DLD1 (cell line): ENCODE measurements around the gene TAL1.

ENCODE experiments used
- in situ Hi-C: cut with HindIII; loops from 2 replicates; pipeline ENCODE4 v1.10.0; 2017; ENCODE audit warnings: low sequenced_read_pairs

Gene TAL1

DNA sequence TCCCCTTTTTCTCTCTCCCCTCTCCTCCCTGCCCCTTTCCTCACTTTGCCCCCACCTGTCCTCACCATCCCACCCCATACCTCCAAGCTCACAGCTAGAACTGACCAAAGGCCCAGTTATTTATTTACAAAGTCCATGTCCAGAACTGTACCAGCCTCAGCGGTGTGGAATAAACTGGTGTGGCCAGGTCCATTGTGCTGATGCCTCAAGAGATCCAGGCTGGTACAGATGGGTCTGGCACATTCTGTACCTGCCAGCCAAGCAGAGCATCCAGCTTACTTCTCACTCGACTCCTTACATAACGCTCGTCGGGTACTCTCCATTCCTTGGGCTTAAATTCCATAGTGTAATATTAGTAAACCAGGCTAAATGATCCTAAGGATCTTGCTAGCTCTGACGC lies 54.0 kb downstream of the TAL1 start:
- in situ Hi-C loops = no loop called here

DNA sequence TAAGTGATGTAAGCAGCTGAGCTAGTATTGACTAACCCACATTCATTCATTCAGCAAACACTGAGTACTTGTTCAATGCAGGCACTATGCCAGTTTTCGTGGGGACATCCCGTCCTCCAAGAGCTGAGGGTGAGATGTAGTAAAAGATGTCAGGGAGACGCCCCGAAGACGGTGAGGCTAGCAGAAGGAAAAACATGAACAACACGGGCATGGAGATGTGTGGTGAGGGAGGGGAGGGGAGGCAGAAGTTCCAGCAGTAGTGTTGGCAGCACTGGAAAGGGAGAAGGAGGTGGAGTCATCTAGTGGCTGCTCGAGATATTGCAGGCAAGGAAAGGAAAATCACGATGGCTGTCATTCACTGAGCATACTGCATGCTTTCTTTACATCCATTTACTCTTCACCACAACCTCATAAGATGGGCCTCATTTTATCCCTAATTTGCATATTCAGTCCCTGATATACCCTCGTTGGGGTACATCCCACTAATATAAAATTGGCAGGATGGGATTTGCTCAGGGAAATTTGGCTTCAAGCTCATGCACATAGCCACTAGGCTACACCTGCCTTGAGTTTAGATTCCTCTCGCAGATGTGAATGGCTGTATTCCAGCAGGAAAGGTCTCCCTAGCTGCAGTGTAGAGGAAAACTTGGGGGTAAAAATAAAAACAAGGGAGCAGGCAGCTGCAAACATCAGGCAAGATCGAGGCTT lies 56.6 kb downstream of the TAL1 start:
- in situ Hi-C loops = no loop called here

DNA sequence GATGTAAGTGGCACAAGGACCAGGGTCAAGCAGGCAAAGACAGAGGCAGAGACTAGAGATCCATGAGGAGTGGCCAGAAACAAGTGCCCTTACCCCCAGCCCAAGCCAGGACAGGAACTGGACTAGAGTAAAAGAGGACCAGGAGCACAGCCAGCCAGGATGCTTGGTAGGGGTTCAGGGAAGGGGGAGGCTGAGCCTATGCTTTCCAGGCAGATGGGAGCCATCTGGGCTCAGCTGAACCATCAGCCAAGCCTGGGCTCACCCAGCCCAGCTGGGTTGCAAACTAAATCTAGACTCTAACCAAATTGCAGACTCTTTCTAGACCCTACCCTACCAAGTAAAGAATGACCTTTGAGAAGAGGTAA lies 57.4 kb downstream of the TAL1 start:
- in situ Hi-C loops = no loop called here

DNA sequence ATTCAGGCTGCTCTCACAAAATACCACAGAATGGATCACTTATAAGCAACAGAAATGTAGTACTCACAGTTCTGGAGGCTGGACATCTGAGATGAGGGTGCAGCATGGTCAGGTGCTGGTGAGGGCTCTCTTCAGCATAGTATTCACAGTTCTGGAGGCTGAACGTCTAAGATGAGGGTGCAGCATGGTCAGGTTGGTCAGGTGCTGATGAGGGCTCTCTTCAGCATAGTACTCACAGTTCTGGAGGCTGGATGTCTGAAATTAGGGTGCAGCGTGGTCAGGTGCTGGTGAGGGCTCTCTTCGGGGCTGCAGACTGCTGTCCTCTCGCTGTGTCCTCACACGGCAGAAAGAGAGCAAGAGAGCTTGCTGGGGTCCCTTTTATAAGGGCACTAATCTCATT lies 59.2 kb downstream of the TAL1 start:
- in situ Hi-C loops = no loop called here
